Neuronal stem cell (in vitro differentiated cells): Measurements from ENCODE around the gene CHST8.

Experiments used
- DNase-seq: peaks from one replicate; pipeline ENCODE4 v3.0.0-alpha.2; 2013; ENCODE audit warnings: low spot score
- H2AFZ ChIP-seq: one replicate; pipeline ENCODE4 v1.6.1; 2013; ENCODE audit warnings: mild to moderate bottlenecking, low read length, inconsistent platforms
- H2AK5ac ChIP-seq: 2 replicates; pipeline ENCODE4 v1.6.1; 2013; ENCODE audit warnings: low read depth, mild to moderate bottlenecking, inconsistent platforms, low read length, moderate library complexity, mixed read lengths
- H2BK120ac ChIP-seq: 2 replicates; pipeline ENCODE4 v1.6.1; 2013; ENCODE audit warnings: low read depth, mild to moderate bottlenecking, inconsistent platforms, low read length, moderate library complexity, mixed read lengths
- H2BK12ac ChIP-seq: one replicate; pipeline ENCODE4 v1.6.1; 2013; ENCODE audit warnings: low read length, inconsistent platforms
- H2BK15ac ChIP-seq: 2 replicates; pipeline ENCODE4 v1.6.1; 2013; ENCODE audit warnings: mild to moderate bottlenecking, low read length, inconsistent platforms, mixed read lengths
- H2BK5ac ChIP-seq: one replicate; pipeline ENCODE4 v1.6.1; 2013; ENCODE audit warnings: inconsistent platforms, mild to moderate bottlenecking, low read length, moderate library complexity
- H3K14ac ChIP-seq: one replicate; pipeline ENCODE4 v1.6.1; 2013; ENCODE audit warnings: low read length, inconsistent platforms
- H3K18ac ChIP-seq: 2 replicates; pipeline ENCODE4 v1.6.1; 2013; ENCODE audit warnings: low read length, inconsistent platforms
- H3K23ac ChIP-seq: 2 replicates; pipeline ENCODE4 v1.6.1; 2013; ENCODE audit warnings: low read depth, mild to moderate bottlenecking, mixed read lengths, low read length, inconsistent platforms; ENCODE audit not compliant: poor library complexity
- H3K27ac ChIP-seq: replicated peaks from 3 replicates; pipeline ENCODE4 v1.5.1; 2013; ENCODE audit warnings: low read length, inconsistent platforms
- H3K27me3 ChIP-seq, 3 experiments: 2 replicates each; pipeline ENCODE4 v1.6.1; 2013; ENCODE audit warnings: low read length in 3 of 3, mild to moderate bottlenecking in 2 of 3, inconsistent platforms in 1 of 3, low read depth in 1 of 3, mixed read lengths in 1 of 3, moderate library complexity in 1 of 3; ENCODE audit not compliant: control insufficient read depth in 3 of 3, insufficient read depth in 3 of 3
- H3K36me3 ChIP-seq, 2 donors: replicated peaks in 1 of 2; 2 replicates each; pipeline ENCODE4 v1.6.1; 2013; ENCODE audit warnings: low read length in 2 of 2; ENCODE audit not compliant: control insufficient read depth in 2 of 2, insufficient read depth in 2 of 2
- H3K4ac ChIP-seq: 2 replicates; pipeline ENCODE4 v1.6.1; 2013; ENCODE audit warnings: inconsistent platforms, mild to moderate bottlenecking, low read length, moderate library complexity
- H3K4me1 ChIP-seq, 2 donors: 1 replicate in 1 of 2; 2 replicates in 1 of 2; pipeline ENCODE4 v1.6.1; 2013; ENCODE audit warnings: low read length in 2 of 2, low read depth in 1 of 2; ENCODE audit not compliant: control insufficient read depth in 2 of 2, insufficient read depth in 1 of 2
- H3K4me2 ChIP-seq: one replicate; pipeline ENCODE4 v1.6.1; 2013; ENCODE audit warnings: mild to moderate bottlenecking, low read length, inconsistent platforms; ENCODE audit not compliant: insufficient read depth, poor library complexity, severe bottlenecking
- H3K4me3 ChIP-seq, 2 donors: 2 replicates each; pipeline ENCODE4 v1.5.1; 2013; ENCODE audit warnings: low read length in 2 of 2, mild to moderate bottlenecking in 2 of 2, inconsistent platforms in 1 of 2, moderate library complexity in 1 of 2
- H3K79me1 ChIP-seq: one replicate; pipeline ENCODE4 v1.6.1; 2013; ENCODE audit warnings: low read depth, mild to moderate bottlenecking, inconsistent platforms, low read length, moderate library complexity
- H3K9ac ChIP-seq: one replicate; pipeline ENCODE4 v1.6.1; 2013; ENCODE audit warnings: mild to moderate bottlenecking, low read depth, low read length, inconsistent platforms; ENCODE audit not compliant: poor library complexity
- H3K9me3 ChIP-seq, 2 donors: replicated peaks in 1 of 2; 2 replicates each; pipeline versions ENCODE3 to v1.6.1; 2013; ENCODE audit warnings: low read length in 2 of 2, mild to moderate bottlenecking in 2 of 2, inconsistent platforms in 1 of 2, low read depth in 1 of 2, mixed read lengths in 1 of 2, moderate library complexity in 1 of 2; ENCODE audit not compliant: control insufficient read depth in 2 of 2, insufficient read depth in 1 of 2
- H4K8ac ChIP-seq: one replicate; pipeline ENCODE4 v1.6.1; 2013; ENCODE audit warnings: low read depth, mild to moderate bottlenecking, inconsistent platforms, low read length, moderate library complexity
- H4K91ac ChIP-seq: one replicate; pipeline ENCODE4 v1.6.1; 2013; ENCODE audit warnings: low read length, low read depth, mild to moderate bottlenecking, inconsistent platforms; ENCODE audit not compliant: poor library complexity
- WGBS, 2 donors: extraction: QIAGEN DNeasy Blood & Tissue Kit; methylation state at CpG; one replicate each; pipeline ENCODE4 v1.1.7; 2013; ENCODE audit warnings: missing lambda C conversion rate in 2 of 2, mixed read lengths in 1 of 2; ENCODE audit not compliant: insufficient read length in 2 of 2, insufficient replicate concordance in 1 of 2; ENCODE audit errors: extremely low coverage in 2 of 2; 5-methylcytosine and 5-hydroxymethylcytosine counted together

The CHST8 gene

DNA sequence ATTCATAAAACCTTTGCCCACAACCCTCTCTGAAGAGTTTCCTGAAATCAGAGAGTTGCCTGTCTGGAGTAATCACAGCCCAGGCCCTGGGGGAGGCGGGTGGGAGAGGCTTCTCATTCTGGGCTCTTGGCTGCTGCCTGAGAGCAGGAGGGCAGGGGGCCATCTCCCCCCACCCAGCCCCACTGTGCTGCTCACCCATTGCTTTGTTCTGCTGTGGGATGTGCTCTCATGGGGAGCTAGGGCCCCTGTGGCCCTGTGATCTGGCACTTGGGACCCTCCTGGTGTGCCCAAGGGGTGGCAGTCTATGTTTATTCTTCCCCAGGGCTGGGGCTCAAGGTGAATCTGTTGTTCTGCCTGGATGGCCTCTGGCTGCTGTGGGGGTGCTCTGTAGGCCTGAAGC, 181.0 kb downstream of the CHST8 start:
- no peak overlapping the region for H3K23ac ChIP-seq
- H3K36me3 ChIP-seq: peaks cover 51 to 90% of the 10 kb centered on the region in 2 donors
- no peak overlapping the region for H2BK12ac ChIP-seq
- H3K27me3 ChIP-seq: no peaks in the 10 kb centered on the region
- H3K4me3 ChIP-seq: no peak overlapping the region
- H3K4me2 ChIP-seq: no peak overlapping the region
- H3K18ac ChIP-seq: no peak overlapping the region
- no peak overlapping the region for H2BK120ac ChIP-seq
- no peak overlapping the region for H4K91ac ChIP-seq
- no peak overlapping the region for H2BK5ac ChIP-seq
- no peak overlapping the region for H2AFZ ChIP-seq
- H2BK15ac ChIP-seq: no peak overlapping the region
- peaks cover 0 to 3% of the 10 kb centered on the region in 2 donors for H3K9me3 ChIP-seq
- H3K4me1 ChIP-seq: peaks cover 7 to 8% of the 10 kb centered on the region in 2 donors
- H3K79me1 ChIP-seq: peaks cover 19% of the 10 kb centered on the region
- no peak overlapping the region for H3K14ac ChIP-seq
- no CpG with 5 or more reads among the region's 1 CpG for WGBS, 2 donors
- no peak overlapping the region for H2AK5ac ChIP-seq
- no peak overlapping the region for H3K4ac ChIP-seq
- no peak overlapping the region for H3K27ac ChIP-seq
- no peak for DNase-seq
- no peak overlapping the region for H3K9ac ChIP-seq
- H4K8ac ChIP-seq: no peak overlapping the region

DNA sequence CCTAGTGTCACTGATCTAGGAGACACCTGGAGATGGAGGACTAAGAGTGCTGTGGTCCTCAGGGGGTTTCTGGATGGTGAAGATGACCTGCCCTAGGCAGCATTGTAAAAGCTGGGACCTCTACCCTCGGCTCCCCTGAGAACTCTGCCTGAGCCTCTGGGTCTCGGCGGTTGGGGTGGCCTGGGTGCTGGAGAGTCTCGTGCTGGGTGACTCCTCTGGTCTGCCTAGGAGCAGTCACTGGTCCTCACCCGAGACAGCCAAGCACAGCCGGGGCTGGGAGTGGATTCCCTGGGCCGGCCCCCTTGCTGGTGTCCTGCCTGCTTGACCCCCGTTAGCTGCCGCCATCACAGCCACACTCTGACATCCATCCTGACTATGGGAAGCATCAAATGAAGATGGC, 181.6 kb downstream of the CHST8 start:
- Histone ChIP-seq H3K18ac (no peak overlapping the region), H3K9me3 (peaks cover 0 to 3% of the 10 kb centered on the region in 2 donors), H3K27me3 (no peaks in the 10 kb centered on the region), H4K8ac (no peak overlapping the region), H2BK120ac (no peak overlapping the region), H2AFZ (no peak overlapping the region), H2BK12ac (no peak overlapping the region), H3K9ac (no peak overlapping the region), H3K23ac (no peak overlapping the region), H2AK5ac (no peak overlapping the region), H3K4me2 (no peak overlapping the region), H3K79me1 (peaks cover 19% of the 10 kb centered on the region), H3K4ac (no peak overlapping the region), H4K91ac (no peak overlapping the region), H3K36me3 (peaks cover 57 to 96% of the 10 kb centered on the region in 2 donors), H2BK5ac (no peak overlapping the region), H3K4me3 (no peak overlapping the region), H3K14ac (no peak overlapping the region), H3K4me1 (peaks cover 7 to 8% of the 10 kb centered on the region in 2 donors), H3K27ac (no peak overlapping the region), H2BK15ac (no peak overlapping the region)
- no CpG with 5 or more reads among the region's 9 CpGs for WGBS, 2 donors
- DNase-seq: no peak

GRCh38 chr19:33804021-33804799, 182.5 kb downstream of the CHST8 start:
- H3K79me1 ChIP-seq: peaks cover 19% of the 10 kb centered on the region
- no CpG with 5 or more reads among the region's 10 CpGs for WGBS, 2 donors
- H2BK5ac ChIP-seq: no peak overlapping the region
- no peak overlapping the region for H3K23ac ChIP-seq
- peaks cover 0 to 3% of the 10 kb centered on the region in 2 donors for H3K9me3 ChIP-seq
- H3K9ac ChIP-seq: no peak overlapping the region
- no peak overlapping the region for H2BK12ac ChIP-seq
- DNase-seq: no peak
- no peak overlapping the region for H4K8ac ChIP-seq
- no peak overlapping the region for H2BK120ac ChIP-seq
- H2AFZ ChIP-seq: no peak overlapping the region
- H3K36me3 ChIP-seq: peaks cover 58 to 97% of the 10 kb centered on the region in 2 donors
- H3K14ac ChIP-seq: no peak overlapping the region
- H3K18ac ChIP-seq: peak overlapping the region; percentile 2
- peaks cover 0 to 6% of the 10 kb centered on the region in 2 donors for H3K4me1 ChIP-seq
- no peak overlapping the region for H2BK15ac ChIP-seq
- H3K27me3 ChIP-seq: no peaks in the 10 kb centered on the region
- H3K27ac ChIP-seq: no peak overlapping the region
- H2AK5ac ChIP-seq: no peak overlapping the region
- H3K4me3 ChIP-seq: peak overlapping the region in 1 of 2 donors; percentile 6
- no peak overlapping the region for H4K91ac ChIP-seq
- no peak overlapping the region for H3K4me2 ChIP-seq
- H3K4ac ChIP-seq: no peak overlapping the region

- Histone ChIP-seq H3K18ac (peak overlapping the region; percentile 64), H3K27me3 (no peaks in the 10 kb centered on the region), H2BK5ac (peak overlapping the region; percentile 13), H3K79me1 (peaks cover 17% of the 10 kb centered on the region), H3K27ac (no peak overlapping the region), H2AFZ (no peak overlapping the region), H3K14ac (peak overlapping the region; percentile 8), H2BK15ac (no peak overlapping the region), H3K9ac (no peak overlapping the region), H2AK5ac (peak overlapping the region; percentile 28), H3K9me3 (peaks cover 0 to 3% of the 10 kb centered on the region in 2 donors), H3K4me2 (no peak overlapping the region), H3K23ac (no peak overlapping the region), H2BK120ac (no peak overlapping the region), H2BK12ac (no peak overlapping the region), H4K8ac (peak overlapping the region; percentile 10), H3K4me3 (no peak overlapping the region), H3K4me1 (peaks cover 0 to 2% of the 10 kb centered on the region in 2 donors), H3K36me3 (peaks cover 52 to 97% of the 10 kb centered on the region in 2 donors), H3K4ac (peak overlapping the region; percentile 11), H4K91ac (no peak overlapping the region)
- DNase-seq: no peak
- no CpG with 5 or more reads among the region's 3 CpGs for WGBS, 2 donors
Measured at GRCh38 chr19:33805313-33805712, 183.6 kb downstream of the CHST8 start.
